ENCODE results near the gene PNPLA5. TPM values are rescaled to one million over a fixed set of nuclear protein-coding genes. Genes with fewer than 3 reads are reported as not detected.

Gene PNPLA5
- polyA plus RNA-seq, 1 donor (not counting 4 experiments of a cell fraction or from before 2014, with no cell fraction given): not detected

DNA sequence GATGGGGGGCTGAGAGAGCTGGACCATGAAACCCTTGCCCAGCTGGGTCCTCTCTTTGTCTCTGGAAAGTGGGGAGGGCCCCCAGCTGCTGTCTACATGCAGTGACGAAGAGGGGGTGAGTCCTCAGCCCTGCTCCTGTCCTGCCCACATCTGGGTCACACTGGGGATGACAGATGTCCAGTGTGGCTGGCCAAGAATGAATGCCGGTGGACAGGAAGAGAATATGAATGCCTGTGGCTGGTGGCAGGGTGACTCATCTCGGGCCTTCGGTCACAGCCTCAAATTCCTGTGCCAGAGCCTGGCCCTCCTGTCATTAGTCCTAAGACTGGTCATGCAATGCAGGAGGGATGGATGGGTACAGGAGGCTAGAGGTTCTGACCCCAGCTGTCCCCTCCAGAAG lies 29.6 kb upstream of the PNPLA5 start:
- Histone ChIP-seq H3K36me3 (ENCODE audit: control insufficient read depth in 2 of 2, extremely low read depth in 1 of 2, insufficient read depth in 2 of 2, low read length in 2 of 2) (no peaks in the 10 kb centered on the region), H3K4me1 (ENCODE audit: control insufficient read depth, extremely low read depth, insufficient read depth, low read length) (peaks cover 31% of the 10 kb centered on the region), H3K9me1 (ENCODE audit: control insufficient read depth, extremely low read depth, insufficient read depth, low read length) (no peaks in the 10 kb centered on the region), H2AFZ (ENCODE audit: control insufficient read depth, low read length) (no peak overlapping the region), H3K4me2 (ENCODE audit: control insufficient read depth, extremely low read depth, insufficient read depth, low read depth, low read length) (no peak overlapping the region), H4K20me1 (ENCODE audit: control insufficient read depth, extremely low read depth, insufficient read depth, low read length) (no peaks in the 10 kb centered on the region), H3K79me2 (ENCODE audit: control insufficient read depth, insufficient read depth, low read length) (peaks cover 7% of the 10 kb centered on the region), H3K27ac (ENCODE audit: control insufficient read depth, insufficient read depth, low read length) (no peak overlapping the region), H3K9me3 (ENCODE audit: control insufficient read depth, low read depth, low read length) (no peaks in the 10 kb centered on the region), H3K4me3 (ENCODE audit: control insufficient read depth in 2 of 3, extremely low read depth in 1 of 3, insufficient read depth in 2 of 3, low read depth in 1 of 3, low read length in 3 of 3) (no peak overlapping the region), H3K9ac (ENCODE audit: control insufficient read depth, extremely low read depth, insufficient read depth, low read length) (no peak overlapping the region), H3K27me3 (ENCODE audit: control insufficient read depth, extremely low read depth, insufficient read depth, low read length) (no peaks in the 10 kb centered on the region)
- TF ChIP-seq EZH2 (IDR thresholded peaks at IDR 0.05; ENCODE audit: low read length): no peak
- TF ChIP-seq, protein P1, sequence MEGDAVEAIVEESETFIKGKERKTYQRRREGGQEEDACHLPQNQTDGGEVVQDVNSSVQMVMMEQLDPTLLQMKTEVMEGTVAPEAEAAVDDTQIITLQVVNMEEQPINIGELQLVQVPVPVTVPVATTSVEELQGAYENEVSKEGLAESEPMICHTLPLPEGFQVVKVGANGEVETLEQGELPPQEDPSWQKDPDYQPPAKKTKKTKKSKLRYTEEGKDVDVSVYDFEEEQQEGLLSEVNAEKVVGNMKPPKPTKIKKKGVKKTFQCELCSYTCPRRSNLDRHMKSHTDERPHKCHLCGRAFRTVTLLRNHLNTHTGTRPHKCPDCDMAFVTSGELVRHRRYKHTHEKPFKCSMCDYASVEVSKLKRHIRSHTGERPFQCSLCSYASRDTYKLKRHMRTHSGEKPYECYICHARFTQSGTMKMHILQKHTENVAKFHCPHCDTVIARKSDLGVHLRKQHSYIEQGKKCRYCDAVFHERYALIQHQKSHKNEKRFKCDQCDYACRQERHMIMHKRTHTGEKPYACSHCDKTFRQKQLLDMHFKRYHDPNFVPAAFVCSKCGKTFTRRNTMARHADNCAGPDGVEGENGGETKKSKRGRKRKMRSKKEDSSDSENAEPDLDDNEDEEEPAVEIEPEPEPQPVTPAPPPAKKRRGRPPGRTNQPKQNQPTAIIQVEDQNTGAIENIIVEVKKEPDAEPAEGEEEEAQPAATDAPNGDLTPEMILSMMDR (optimal IDR thresholded peaks at IDR 0.05 in 1 of 3, IDR thresholded peaks at IDR 0.05 in 1 of 3, conservative IDR thresholded peaks at IDR 0.05 in 1 of 3; ENCODE audit: extremely low read depth in 1 of 3, insufficient read depth in 2 of 3, low read length in 3 of 3): no peak
- no peak for DNase-seq (ENCODE audit: low read depth, low spot score)
- dilution Hi-C loops (cut with MboI; ENCODE audit: extremely low pct_ligation_motif_present, low sequenced_read_pairs): no loop called here
- FAIRE-seq: no peak

DNA sequence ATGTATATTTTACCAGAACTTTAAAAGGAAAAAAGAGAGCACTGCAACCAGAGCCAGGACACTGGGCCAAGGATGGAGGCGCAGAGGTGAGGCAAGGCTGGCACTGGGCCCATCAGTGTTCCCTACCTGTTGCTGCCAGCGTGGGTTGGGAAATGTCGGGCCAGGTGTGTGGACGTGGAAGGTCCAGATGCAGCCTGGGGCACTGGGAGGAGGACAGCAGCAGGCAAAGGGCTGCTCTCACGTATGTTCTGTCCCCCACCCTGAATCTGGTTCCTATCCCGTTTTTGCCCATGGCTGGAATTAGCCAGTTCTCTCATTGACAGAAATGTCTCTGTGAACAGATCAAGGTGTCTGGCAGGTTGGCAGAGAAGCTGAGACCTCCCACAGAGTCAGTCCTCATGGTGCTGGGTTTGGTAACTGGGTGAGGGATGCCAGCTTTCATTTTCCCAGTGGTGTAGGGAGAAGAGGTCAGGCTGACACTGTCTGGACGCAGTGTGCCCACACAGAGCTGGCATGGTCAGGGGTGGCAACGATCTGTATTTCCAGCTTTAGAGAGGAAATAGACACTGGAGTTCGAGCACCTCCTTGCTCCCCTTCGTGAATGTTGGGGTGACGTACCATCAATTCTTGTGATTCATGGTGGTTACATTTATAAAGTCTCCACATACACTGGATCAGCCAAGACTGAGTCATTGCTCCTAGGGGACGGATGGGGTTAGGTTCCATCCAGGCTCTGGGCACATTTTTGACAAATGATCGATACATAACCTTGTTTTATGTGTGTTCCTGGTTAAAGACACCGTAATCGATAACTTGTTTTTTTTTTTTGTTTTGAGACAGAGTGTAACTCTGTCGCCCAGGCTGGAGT lies 27.5 kb upstream of the PNPLA5 start:
- Histone ChIP-seq H3K4me1 (ENCODE audit: control insufficient read depth, extremely low read depth, insufficient read depth, low read length) (peaks cover 13% of the 10 kb centered on the region), H3K9ac (ENCODE audit: control insufficient read depth, extremely low read depth, insufficient read depth, low read length) (peak overlapping the region; percentile 6), H4K20me1 (ENCODE audit: control insufficient read depth, extremely low read depth, insufficient read depth, low read length) (no peaks in the 10 kb centered on the region), H3K4me3 (ENCODE audit: control insufficient read depth in 2 of 3, extremely low read depth in 1 of 3, insufficient read depth in 2 of 3, low read depth in 1 of 3, low read length in 3 of 3) (no peak overlapping the region), H3K9me1 (ENCODE audit: control insufficient read depth, extremely low read depth, insufficient read depth, low read length) (no peaks in the 10 kb centered on the region), H3K4me2 (ENCODE audit: control insufficient read depth, extremely low read depth, insufficient read depth, low read depth, low read length) (peak overlapping the region; percentile 63), H3K9me3 (ENCODE audit: control insufficient read depth, low read depth, low read length) (no peaks in the 10 kb centered on the region), H3K79me2 (ENCODE audit: control insufficient read depth, insufficient read depth, low read length) (peaks cover 2% of the 10 kb centered on the region), H3K27me3 (ENCODE audit: control insufficient read depth, extremely low read depth, insufficient read depth, low read length) (no peaks in the 10 kb centered on the region), H3K36me3 (ENCODE audit: control insufficient read depth in 2 of 2, extremely low read depth in 1 of 2, insufficient read depth in 2 of 2, low read length in 2 of 2) (no peaks in the 10 kb centered on the region), H2AFZ (ENCODE audit: control insufficient read depth, low read length) (no peak overlapping the region), H3K27ac (ENCODE audit: control insufficient read depth, insufficient read depth, low read length) (no peak overlapping the region)
- dilution Hi-C loops (cut with MboI; ENCODE audit: extremely low pct_ligation_motif_present, low sequenced_read_pairs): no loop called here
- DNase-seq (ENCODE audit: low read depth, low spot score): no peak
- TF ChIP-seq, protein P1 (optimal IDR thresholded peaks at IDR 0.05 in 1 of 3, IDR thresholded peaks at IDR 0.05 in 1 of 3, conservative IDR thresholded peaks at IDR 0.05 in 1 of 3; ENCODE audit: extremely low read depth in 1 of 3, insufficient read depth in 2 of 3, low read length in 3 of 3): no peak
- TF ChIP-seq EZH2 (IDR thresholded peaks at IDR 0.05; ENCODE audit: low read length): no peak
- FAIRE-seq: peak; percentile 82
